Activated CD8-positive, alpha-beta memory T cell treated with anti-CD3 and anti-CD28 coated beads for 1 hour (primary cell): ENCODE measurements around the gene REEP2.
A peak's percentile ranks its signal among the peaks of the same experiment; 100 is the strongest.
"Not testable (repeated sequence)": the region's sequence is repeated elsewhere in the genome, so short reads cannot be mapped to it uniquely, and the experiment has no call there.

Experiments
- DNase-seq, 2 donors: peaks; one replicate each; pipeline ENCODE4 v3.0.0-alpha.2; 2020; ENCODE audit warnings: low read depth in 1 of 2; ENCODE audit errors: extremely low read depth in 1 of 2

Gene REEP2, protein sequence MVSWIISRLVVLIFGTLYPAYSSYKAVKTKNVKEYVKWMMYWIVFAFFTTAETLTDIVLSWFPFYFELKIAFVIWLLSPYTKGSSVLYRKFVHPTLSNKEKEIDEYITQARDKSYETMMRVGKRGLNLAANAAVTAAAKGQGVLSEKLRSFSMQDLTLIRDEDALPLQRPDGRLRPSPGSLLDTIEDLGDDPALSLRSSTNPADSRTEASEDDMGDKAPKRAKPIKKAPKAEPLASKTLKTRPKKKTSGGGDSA

DNA sequence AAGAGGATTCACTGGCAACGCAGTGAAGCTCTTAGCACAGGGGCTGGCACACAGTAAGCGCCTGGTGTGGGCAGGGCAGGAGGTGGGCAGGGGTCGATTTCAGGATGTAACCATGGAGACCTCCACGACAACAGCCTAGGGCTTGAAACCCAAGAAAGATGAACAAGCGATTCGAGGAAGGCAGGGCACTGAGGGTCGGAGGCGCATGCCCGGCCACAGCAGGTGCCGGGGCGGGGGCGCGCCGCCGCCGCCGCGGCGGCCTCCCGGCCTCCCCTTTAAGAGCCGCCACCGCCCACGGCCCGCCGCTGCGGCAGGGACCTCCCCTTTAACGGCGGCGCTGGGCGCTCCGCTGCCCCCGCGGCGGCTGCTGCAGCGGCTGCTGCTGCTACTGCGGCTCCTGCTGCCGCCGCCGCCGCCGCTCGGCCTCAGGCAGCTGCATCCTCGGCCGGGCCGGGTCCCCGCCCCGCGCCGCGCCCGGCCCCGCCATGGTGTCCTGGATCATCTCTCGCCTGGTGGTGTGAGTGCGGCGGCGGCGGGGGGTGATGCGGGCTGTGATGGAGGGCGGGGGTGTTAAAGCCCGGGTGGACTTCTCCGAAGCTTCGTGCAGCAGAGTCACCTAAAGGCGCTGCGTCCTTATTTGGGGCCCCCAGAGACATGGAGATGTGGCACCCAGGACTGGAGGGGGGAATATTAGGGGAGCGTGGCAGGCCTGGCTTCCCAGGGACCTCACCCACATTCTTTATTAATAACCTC lies at the start of gene REEP2:
Gene REEP2 (plus strand): TSS at position 334 of the 753 bp plus-strand sequence. CDS start 152 bp downstream, at position 486.
- peak in 1 of 2 donors; percentile 46 for DNase-seq

DNA sequence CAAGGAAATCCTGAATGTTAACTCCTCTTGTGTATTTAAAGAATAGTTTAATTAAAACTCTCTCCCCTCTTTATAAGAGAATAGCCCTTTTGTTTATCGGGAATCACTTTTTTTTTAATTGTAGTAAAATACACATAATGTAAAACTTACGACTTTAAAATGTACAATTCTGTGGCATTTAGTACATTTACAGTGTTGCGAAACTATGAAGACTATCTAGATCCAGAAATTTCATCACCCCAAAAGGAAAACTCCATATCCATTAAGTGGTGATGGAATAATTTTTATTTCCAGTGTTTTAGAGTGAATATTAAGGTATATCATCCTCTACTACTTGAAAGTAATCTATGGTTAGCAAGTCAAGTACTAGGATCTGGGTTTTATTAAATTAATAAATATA lies 49.5 kb upstream of the REEP2 start:
- DNase-seq = no peak

DNA sequence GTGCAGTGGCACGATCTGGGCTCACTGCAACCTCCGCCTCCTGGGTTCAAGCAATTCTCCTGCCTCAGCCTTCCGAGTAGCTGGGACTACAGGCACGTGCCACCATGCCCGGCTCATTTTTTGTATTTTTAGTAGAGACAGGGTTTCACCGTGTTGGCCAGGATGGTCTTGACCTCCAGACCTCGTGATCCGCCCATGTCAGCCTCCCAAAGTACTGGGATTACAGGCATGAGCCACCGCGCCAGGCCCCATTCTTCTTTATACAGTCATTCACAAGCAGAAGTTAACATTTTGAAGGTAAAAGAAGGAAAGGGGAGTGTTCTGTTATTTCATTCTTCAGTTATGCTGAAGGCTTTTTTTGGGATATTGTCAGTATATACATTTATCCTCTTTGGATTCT lies 48.9 kb upstream of the REEP2 start:
- not testable (repeated sequence) for DNase-seq

DNA sequence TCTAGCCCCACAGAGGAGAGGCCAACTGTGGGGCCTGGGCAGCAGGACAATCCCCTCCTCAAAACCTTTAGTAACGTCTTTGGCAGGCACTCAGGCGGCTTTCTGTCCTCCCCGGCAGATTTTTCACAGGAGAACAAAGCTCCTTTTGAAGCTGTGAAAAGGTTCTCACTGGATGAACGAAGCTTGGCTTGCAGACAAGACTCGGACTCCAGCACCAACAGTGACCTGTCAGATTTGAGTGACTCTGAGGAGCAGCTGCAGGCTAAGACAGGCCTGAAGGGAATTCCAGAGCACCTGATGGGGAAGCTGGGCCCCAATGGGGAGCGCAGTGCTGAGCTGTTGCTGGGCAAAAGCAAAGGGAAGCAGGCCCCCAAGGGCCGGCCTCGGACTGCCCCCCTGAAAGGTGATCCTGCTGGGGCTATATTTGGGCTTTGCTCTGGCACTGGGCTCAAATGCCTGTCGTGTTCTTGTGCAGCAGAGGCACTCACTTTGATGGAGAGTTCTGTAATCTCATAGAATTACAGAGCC lies 46.9 kb upstream of the REEP2 start:
- no peak for DNase-seq

DNA sequence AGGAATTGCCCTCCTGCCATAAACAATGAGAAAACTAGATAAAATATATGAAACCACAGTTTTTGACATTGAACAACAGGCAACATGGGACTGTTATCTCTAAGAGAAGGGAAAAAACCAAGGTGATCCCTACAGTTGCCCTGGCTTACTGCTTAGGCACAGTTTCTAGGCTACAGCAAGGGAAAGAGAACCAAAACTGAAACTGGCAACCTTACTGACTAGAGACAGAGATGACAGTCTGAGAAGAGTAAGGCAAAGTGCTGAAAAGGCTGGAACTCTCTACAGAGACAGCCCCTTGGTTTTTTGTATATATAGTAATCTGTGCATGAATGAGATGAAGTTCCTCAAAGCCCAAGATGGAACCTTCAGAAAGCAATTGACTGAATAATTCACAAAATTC lies 36.2 kb upstream of the REEP2 start:
- no peak for DNase-seq

DNA sequence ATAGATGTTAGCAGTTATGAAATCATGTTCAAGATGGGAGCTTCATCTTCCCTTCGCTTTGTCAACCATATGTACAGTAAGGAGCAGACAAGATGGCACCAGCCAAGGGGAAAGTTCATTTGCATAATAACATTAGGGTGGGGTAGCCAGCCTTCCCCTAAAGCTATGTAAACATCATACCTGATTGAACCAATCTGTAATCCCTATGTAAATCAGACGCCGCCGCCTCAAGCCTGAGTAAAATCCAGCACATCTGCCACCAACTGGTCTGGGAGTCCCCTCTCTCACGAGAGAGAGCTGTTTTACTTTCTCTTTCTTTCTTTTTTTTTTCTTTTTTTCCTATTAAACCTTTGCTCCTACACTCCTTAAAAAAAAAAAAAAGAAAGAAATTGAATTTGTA lies 30.8 kb upstream of the REEP2 start:
- DNase-seq = no peak

DNA sequence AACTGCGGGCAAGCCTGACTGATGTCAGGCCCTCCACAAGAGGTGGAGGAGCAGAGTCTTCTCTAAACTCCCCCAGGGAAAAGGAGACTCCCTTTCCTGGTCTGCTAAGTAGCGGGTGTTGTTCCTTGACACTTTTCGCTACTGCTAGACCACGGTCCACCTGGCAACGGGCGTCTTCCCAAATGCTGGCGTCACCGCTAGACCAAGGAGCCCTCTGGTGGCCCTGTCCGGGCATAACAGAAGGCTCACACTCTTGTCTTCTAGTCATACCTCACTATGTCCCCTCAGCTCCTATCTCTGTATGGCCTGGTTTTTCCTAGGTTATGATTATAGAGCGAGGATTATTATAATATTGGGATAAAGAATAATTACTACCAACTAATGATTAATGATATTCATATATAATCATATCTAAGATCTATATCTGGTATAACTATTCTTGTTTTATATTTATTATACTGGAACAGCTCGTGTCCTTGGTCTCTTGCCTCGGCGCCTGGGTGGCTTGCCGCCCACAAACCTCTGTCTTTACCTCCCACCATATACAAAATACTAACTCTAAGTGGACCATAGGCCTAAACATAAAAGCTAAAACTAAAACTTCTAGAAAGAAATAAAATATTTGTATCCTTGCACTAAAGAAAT lies 27.7 kb upstream of the REEP2 start:
- not testable (repeated sequence) for DNase-seq

DNA sequence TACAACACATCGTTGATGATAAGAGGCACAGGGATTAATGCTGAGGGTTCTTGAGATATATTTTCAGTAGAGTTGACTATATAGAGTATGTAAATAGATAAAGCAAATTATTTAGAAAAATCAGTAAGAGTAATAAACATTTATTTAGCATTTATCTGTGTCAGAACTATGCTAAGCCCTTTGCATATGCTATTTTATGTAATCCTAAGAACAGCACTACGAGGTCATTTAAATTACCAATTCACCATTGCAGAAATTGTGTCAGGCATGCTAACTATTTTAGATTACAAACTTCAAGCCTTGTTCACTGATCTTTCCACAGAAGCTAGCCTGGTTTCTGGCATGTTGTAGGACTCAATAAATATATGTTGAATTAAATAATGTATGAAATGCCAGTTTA lies 20.4 kb upstream of the REEP2 start:
- no peak for DNase-seq

DNA sequence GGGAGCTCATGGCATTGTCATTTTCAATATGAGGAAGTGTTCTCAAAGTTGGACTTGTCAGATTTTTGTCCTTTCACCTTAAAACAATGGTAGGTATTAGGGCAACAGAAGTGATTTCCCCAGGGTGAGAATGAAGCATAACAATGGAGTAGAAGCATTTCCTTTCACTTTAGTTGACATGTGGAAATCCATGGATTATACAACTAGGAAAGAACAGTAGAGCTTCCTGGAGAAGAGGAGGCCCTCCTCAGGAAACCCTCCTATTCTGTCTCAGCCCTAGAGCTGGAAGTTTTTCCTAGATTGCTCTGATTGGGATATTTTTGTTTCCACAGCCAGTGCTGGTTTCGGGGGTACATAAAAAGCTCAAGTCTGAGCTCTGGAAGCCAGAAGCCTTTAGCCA lies 13.8 kb upstream of the REEP2 start:
- DNase-seq = no peak

DNA sequence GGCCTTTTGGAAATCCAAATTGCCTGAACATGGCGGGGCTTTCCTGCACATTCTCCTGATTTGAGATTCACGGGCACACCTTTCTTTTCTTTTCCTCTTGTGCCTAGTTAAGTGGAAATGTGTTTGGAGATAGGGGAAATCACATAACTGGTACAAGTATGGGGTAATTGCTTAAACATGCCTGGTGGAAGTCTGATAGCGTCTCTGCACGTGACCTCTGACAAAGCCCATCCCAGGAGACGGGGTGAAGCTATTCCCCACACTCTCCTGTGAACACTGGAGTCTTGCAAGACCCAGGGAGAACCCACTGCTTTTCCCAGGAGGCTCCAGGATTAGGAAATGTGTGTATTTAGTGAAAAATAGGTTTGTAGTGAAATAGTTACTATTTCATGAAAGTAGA lies 2.9 kb upstream of the REEP2 start:
- no peak for DNase-seq

DNA sequence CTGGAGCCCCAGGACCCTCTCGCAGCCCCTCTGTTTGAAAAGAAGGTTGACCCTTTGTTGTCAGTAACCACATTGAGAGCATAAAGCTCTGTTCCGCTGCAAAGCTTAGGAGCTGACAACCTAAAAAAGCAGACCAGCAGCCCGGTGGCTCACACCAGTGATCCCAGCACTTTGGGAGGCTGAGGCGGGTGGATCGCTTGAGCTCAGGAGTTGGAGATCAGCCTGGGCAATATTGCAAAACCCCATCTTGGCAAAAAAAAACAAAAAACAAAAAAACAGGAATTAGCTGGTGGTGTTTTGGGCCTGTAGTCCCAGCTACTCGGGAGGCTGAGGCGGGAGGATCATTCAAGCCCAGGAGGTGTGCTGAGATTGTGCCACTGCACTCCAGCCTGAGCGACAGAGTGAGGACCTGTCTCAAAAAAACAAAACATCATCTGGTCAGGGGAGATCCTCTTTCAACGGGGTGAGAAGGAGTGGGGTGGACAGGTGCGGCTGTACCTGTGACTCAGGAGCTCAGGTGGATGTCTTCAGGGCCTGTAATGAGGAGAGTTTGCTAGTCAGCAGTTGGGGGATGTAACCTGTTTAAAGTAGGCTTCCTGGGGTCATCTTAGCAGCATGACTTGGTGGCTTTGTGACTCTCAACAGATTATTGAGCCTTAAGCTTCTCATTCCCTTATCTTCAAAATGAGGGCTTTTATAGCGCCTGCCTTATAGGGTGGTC lies 694 bp upstream of the REEP2 start:
- DNase-seq = no peak

DNA sequence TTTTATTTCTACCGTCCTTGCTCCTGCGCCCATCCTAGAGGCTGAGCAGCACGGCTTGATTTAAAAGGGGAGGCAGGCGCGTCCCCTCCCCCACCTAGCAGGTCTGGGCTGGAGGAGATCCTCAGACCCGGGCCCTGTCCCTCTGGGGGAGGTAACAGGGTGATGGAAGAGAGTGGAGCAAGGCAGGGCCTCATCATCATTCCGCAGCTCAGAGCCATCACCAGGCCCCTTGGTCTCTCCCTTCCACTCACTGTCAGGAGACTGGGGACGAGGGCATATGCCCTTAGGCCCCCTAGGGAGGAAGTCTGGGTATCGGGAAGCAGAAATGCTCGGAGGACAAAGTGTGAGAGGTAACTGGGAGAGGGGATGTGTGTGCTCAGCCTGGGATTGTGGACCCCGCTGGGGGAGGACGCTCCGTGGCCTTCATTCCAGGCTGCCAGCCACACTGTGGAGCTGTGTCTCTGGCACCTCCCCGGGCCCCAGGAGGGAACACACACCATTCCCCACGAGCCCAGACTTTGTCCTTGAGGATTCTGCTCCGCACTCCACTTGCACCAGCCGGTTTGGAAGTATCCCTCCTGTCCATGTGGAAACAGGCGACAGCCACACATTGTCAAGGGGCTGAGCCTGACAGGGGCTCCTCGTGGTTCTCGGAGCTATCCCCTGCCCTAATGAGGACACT lies 761 bp downstream of the REEP2 start:
- DNase-seq = no peak

DNA sequence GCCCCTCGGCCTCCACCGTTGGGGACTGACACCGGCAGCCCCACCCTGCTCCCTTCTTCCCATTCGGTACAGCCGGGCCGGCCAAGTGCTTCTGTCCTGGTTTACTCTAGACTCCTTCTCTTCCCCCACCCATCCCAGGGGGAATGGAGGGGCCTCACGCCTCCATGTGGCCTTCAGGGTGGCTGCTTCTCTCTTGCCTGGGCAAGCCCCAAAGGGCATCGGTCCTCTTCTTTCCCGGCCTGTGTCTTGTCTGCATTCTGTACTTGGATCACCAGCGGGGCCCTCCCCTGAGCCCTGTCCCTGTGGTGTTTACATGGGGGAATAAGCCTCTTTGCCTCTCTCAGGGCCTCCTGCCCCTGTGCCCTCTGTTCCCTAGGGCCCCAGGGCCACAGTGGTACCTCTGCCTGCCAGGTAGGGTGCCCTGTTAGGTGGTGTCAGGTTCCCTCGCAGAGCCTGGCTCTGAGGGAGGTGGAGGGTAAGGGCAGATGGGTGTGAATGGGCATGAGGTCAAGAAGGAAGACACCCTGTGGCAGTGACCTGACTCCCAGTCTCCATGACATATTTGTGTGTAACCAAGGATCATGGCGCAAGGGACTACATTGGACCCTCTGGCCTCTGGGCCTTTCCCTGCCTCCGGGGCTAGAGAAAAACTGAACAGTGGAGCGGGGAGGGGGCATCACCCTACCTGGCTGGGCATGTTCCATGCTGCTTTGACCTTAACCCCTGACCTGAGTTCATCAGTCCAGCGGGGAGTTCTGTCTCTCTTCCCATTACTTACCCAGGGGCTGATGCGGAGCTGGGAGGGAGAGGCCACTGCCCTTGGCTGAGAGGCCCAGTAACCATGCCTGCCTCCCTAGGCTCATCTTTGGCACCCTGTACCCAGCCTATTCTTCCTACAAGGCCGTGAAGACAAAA lies 1.6 kb downstream of the REEP2 start:
- no peak for DNase-seq

DNA sequence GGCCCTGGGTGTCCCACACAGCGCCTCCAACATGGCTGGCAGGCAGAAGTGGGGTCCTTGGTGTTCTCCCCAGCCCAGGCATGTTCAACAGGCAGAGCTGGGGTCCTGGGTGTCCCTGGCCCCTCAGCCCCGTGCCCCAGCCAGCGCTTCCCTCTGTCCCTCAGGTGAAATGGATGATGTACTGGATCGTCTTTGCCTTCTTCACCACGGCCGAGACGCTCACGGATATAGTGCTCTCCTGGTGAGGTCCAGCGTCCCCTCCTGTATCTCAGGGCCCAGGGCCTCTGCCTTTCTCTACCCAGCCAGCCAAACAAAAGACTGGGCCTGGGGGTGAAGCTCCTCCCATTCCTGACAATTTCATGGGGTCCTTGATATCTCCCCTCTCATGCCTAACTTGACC lies 2.4 kb downstream of the REEP2 start:
- DNase-seq = no peak

DNA sequence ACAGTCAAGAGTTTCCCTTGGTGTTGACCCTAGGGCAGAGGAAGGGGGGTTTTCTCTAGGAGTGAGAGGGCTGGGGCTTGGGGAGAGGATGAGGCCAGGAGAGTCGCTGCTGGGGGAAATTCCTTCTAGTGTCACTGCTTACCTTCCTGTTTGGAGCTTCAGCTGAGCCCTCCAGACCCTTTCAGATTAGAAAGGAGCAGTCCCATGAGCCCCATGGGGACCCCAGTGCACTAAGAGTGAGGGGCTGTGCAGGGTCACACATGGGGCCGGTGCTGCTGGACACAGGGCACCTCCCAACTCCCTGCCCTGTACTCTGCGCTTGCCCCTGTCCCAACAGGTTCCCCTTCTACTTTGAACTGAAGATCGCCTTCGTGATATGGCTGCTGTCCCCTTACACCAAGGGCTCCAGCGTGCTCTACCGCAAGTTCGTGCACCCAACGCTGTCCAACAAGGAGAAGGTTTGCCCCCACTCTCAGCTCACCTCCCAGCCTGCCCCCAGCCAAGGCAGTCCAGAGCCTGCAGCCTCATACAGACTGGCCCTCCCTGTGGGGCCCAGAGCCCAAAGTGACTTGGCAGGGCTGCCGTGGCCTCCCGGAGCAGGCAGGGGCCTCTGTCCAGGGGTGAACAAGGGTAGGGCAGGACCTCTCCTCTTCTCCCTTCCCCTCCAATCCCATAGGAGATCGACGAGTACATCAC lies 5.4 kb downstream of the REEP2 start:
- DNase-seq = no peak

DNA sequence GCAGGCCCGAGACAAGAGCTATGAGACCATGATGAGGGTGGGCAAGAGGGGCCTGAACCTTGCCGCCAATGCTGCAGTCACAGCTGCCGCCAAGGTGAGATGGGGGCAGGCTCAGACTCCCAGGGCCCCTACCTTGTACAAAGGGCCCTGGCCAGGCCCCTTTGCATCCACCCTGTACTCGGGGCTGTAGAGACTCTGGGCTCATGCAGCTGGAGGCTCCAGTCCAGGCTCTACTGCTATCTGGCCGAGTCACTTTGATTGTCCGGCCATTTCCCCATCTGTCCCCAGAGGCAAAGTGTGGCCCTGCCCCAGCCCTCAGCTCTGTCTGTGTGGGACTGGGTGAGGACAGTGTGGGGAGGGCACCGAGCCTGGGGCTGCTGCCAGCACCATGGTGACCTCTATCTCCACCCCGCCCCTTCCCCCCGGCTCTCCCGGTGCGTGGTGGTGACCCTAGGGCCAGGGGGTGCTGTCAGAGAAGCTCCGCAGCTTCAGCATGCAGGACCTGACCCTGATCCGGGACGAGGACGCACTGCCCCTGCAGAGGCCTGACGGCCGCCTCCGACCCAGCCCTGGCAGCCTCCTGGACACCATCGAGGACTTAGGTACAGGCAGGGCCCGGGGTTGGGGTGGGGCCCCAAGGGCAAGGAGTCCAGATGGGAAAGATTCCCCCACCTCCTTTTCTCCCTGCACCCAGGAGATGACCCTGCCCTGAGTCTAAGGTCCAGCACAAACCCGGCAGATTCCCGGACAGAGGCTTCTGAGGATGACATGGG lies 6.1 kb downstream of the REEP2 start:
- no peak for DNase-seq

DNA sequence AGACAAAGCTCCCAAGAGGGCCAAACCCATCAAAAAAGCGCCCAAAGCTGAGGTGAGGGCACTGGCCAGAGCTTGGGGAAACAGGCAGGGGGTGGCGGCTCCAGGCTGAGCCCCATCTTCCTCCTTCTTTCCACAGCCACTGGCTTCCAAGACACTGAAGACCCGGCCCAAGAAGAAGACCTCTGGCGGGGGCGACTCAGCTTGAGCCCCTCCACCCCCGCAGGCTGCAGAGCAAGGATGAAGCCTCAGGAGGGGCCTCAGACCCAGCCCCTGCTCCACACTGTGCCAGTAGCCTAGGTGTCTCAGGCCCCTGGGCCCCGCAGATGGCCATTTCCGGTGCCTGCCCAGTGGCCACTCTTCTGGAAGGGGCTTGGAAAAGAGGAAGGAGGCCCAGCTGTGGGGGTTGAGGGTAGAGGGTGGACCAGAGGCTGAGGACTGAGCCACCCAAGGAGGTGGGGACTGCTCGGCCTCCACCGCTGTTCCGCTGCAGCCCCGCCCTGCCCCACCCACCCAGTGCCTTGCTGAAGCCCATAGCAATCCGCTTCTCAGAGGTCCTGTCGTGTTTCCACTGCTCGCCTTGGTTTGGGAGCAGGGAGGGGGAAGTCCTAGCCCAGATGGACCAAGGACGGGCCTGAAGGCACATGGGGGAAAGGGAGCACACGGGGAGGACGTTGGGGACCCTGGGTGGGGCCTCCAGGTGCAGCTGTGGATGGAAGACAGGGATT lies 6.9 kb downstream of the REEP2 start:
- no peak for DNase-seq

DNA sequence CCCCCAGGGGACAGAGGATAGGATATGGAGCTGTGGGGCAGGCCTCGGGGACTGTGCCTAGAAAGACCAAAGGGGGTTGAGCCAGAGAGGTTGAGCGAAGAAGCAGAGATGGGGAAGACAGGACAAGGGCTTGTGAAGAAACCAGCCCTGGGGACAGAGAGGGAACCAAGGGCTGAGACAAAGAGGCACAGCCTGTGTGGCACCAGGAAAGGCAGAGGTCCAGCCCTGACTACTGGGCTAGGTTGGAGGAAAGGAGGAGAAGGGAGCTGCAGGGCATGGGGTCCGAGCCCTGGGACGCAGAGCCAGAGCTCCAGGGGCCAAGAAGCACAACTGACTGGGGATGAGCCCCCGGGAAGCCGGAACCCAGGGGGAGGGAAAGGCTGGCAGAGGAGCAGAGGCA lies 9.2 kb downstream of the REEP2 start:
- DNase-seq = no peak
